Measurements from ENCODE around the gene DSG2. TPM values are rescaled to one million over a fixed set of nuclear protein-coding genes. Genes with fewer than 3 reads are reported as not detected.

DSG2 gene
- polyA plus RNA-seq, 4 donors = 12.3 to 58.3 (median 48.1) TPM

- DNase-seq (ENCODE audit: low read depth in 4 of 4, low spot score in 3 of 4) = no peak
These were observed 53.9 kb downstream of the DSG2 start for GRCh38 chr18:31551883-31552282.

GRCh38 chr18:31553800-31554199 is 55.8 kb downstream of the DSG2 start:
- no peak for DNase-seq (ENCODE audit: low read depth in 4 of 4, low spot score in 3 of 4)

GRCh38 chr18:31554776-31555175 is 56.8 kb downstream of the DSG2 start:
- DNase-seq (ENCODE audit: low read depth in 4 of 4, low spot score in 3 of 4) = no peak

GRCh38 chr18:31555971-31556747 is 58.2 kb downstream of the DSG2 start:
- peak; percentile 29 to 54 (median 32) for DNase-seq (ENCODE audit: low read depth in 4 of 4, low spot score in 3 of 4)

GRCh38 chr18:31557446-31557845 is 59.5 kb downstream of the DSG2 start:
- DNase-seq (ENCODE audit: low read depth in 4 of 4, low spot score in 3 of 4) = no peak

- DNase-seq (ENCODE audit: low read depth in 4 of 4, low spot score in 3 of 4) = no peak
These were observed 60.6 kb downstream of the DSG2 start for GRCh38 chr18:31558567-31558966.

- no peak for DNase-seq (ENCODE audit: low read depth in 4 of 4, low spot score in 3 of 4)
These were observed 64.7 kb downstream of the DSG2 start for GRCh38 chr18:31562726-31563125.

- DNase-seq (ENCODE audit: low read depth in 4 of 4, low spot score in 3 of 4) = no peak
These were observed 65.8 kb downstream of the DSG2 start for GRCh38 chr18:31563778-31564177.

GRCh38 chr18:31565345-31565744 is 67.4 kb downstream of the DSG2 start:
- DNase-seq (ENCODE audit: low read depth in 4 of 4, low spot score in 3 of 4) = no peak

GRCh38 chr18:31565782-31566512 is 68.0 kb downstream of the DSG2 start:
- no peak for DNase-seq (ENCODE audit: low read depth in 4 of 4, low spot score in 3 of 4)

- DNase-seq (ENCODE audit: low read depth in 4 of 4, low spot score in 3 of 4) = no peak
These were observed 68.8 kb downstream of the DSG2 start for GRCh38 chr18:31566576-31567306.

GRCh38 chr18:31572368-31572767 is 74.4 kb downstream of the DSG2 start:
- no peak for DNase-seq (ENCODE audit: low read depth in 4 of 4, low spot score in 3 of 4)

- no peak for DNase-seq (ENCODE audit: low read depth in 4 of 4, low spot score in 3 of 4)
These were observed 75.1 kb downstream of the DSG2 start for GRCh38 chr18:31573051-31573450.

- DNase-seq (ENCODE audit: low read depth in 4 of 4, low spot score in 3 of 4) = no peak
These were observed 76.4 kb downstream of the DSG2 start for GRCh38 chr18:31574359-31574758.

GRCh38 chr18:31575515-31576257 is 77.7 kb downstream of the DSG2 start:
- no peak for DNase-seq (ENCODE audit: low read depth in 4 of 4, low spot score in 3 of 4)

GRCh38 chr18:31576670-31577069 is 78.7 kb downstream of the DSG2 start:
- DNase-seq (ENCODE audit: low read depth in 4 of 4, low spot score in 3 of 4) = no peak

- DNase-seq (ENCODE audit: low read depth in 4 of 4, low spot score in 3 of 4) = no peak
These were observed 79.2 kb downstream of the DSG2 start for GRCh38 chr18:31577195-31577594.

- DNase-seq (ENCODE audit: low read depth in 4 of 4, low spot score in 3 of 4) = no peak
These were observed 80.1 kb downstream of the DSG2 start for GRCh38 chr18:31578126-31578525.

- DNase-seq (ENCODE audit: low read depth in 4 of 4, low spot score in 3 of 4) = no peak
These were observed 81.4 kb downstream of the DSG2 start for GRCh38 chr18:31579375-31579774.

GRCh38 chr18:31581498-31582197 is 83.7 kb downstream of the DSG2 start:
- no peak for DNase-seq (ENCODE audit: low read depth in 4 of 4, low spot score in 3 of 4)
